Cortex of kidney (tissue), 1 donor: ENCODE results near the gene RPL35.
A peak's percentile ranks its signal among the peaks of the same experiment; 100 is the strongest.

ENCODE experiments used
- DNase-seq: peaks from one replicate; lab custom pipeline; 2025; lab: John Stamatoyannopoulos, UW

Gene RPL35

GRCh38 chr9:124861342-124862229 is at the start of gene RPL35, which contains the start of gene ARPC5L:
Gene RPL35, minus strand, starts transcription at chr9:124861957. Its CDS starts 45 bp downstream, at chr9:124861912.
Gene ARPC5L, plus strand, starts transcription at chr9:124862130. Its CDS starts 7,161 bp downstream, at chr9:124869291.
- peak; percentile 23 for DNase-seq

GRCh38 chr9:124908098-124908497 is 46.3 kb upstream of the RPL35 start:
- DNase-seq = no peak

DNA sequence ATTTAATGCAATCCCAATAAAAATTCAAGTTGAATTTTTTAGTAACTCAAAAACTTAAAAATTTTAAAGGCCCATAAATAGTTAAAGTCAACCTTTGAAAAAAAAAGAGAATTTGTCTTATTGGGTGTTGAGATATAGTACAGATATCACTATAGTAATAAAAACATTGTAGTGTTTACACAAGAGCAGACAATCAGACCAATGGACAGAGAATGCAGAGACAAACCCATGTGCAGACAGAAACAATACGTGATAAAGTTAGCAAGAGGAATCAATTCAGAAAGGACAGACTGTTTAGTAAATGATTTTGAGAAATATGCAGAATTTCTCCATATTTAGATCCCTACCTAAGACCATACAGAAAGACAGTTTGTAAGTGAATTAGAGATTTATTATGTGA is 45.2 kb upstream of the RPL35 start:
- DNase-seq = no peak

DNA sequence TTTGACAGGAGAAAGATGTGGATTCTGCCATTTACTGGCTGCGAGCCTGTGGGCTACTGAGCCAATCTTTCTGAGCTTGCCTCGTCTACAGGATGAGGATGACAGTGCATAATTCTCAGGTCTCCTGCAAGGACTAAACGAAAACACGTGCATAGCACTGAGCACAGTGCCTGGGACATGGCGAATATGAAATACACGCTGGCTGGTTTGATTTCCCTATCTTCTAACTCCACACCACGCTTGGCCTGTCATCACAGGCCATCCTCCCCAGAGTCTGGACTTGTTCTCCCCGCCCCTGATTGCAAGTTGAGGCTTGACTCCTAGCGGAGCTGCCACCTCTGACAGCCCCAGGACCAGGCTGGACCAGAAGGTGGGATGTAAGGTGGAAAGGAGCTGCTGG is 38.1 kb upstream of the RPL35 start:
- DNase-seq = no peak

GRCh38 chr9:124897570-124898460 is 36.1 kb upstream of the RPL35 start:
- no peak for DNase-seq

DNA sequence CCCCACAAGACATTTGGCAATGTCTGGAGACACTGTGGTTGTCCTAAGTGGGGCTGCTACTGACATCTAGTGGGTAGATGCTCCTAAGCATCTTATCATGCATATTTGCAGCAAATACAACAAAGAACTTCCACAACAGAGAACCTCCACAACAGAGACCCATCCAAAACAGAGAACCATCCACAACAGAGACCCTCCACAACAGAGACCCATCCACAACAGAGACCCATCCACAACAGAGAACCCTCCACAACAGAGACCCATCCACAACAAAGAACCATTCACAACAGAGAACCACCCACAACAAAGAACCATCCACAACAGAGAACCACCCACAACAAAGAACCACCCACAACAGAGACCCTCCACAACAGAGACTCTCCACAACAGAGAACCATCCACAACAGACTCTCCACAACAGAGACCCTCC is 33.0 kb upstream of the RPL35 start:
- no peak for DNase-seq

GRCh38 chr9:124894035-124894740 is 32.4 kb upstream of the RPL35 start:
- DNase-seq = no peak

GRCh38 chr9:124890179-124890578 is 28.4 kb upstream of the RPL35 start:
- no peak for DNase-seq

DNA sequence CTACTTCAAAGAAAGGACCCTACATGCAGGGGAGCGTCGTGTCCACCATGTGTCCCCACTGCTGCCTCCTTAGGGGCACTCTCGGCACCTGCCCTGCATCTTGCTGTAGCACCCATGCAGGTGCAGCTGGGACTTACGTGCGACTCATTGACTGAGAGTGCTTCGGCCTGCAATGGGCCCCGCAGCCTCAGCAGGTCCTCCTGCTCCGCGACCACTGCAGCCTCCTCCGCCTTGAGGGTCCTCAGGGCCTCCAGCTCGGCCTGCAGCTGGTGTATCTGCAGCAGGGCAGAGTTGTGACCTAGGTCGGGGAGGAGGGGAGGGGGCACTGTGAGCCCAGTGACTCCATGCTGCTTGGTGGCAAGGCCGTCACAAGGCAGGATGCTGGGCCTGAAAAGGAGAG is 27.2 kb upstream of the RPL35 start:
- no peak for DNase-seq

DNA sequence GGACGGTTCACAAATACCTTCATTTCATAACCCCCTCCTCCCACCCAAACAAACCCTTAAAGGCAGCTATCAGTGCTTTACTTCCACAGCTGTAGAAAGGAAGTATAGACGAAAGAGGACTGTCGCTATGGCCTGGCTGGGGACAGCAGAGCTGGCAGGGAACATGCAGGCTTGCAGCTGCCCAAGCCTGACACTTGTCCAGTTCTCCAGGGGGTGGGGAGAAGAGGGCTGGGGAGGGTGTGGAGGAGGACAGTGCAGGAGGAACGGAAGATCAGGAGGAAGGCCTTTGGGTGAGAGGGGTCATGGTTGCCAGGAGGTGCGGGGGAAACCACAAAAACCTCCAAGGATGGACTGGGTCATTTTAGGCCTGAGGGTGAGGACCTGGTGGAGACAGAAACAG is 26.1 kb upstream of the RPL35 start:
- DNase-seq = no peak

- no peak for DNase-seq
Measured at GRCh38 chr9:124886866-124887492, 25.2 kb upstream of the RPL35 start.

DNA sequence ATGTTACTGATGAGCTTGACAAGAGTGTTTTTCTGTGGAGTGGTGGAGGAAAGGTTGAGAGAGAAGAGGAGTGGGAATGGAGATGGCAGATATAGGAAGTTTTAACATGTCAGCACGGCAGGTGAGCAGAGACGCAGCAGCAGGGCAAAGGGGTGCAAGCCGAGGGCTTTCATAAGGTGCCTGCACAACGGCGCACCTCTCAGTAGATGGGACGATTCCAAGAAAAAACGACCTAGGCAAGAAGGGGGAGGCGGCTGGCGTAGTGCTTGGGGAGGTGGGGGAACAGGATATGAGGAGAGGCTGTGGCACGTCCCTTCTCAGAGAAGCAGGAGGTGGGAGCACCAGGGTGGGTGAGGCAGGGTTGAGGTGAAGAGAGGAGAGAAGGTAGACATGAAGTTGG is 24.7 kb upstream of the RPL35 start:
- no peak for DNase-seq

DNA sequence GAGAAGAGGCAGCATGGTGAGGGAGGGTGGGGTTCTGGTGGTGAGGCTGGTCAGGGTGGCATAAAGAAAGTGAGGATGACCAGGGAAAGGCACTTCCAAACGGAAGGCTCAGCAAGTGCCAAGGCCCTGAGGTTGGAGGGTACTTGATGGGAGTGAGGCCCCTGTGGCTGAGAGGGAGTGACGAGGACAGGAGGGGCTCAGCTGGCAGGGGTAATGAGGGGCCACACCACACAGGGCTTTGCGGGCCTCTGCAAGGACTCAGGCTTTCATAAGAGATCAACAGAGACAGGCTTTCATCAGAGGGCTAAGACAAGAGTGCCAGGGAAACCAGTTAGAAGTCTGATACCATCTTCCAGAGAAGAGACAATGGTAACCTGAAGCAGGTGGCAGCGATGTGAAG is 23.8 kb upstream of the RPL35 start:
- DNase-seq = no peak

- no peak for DNase-seq
Measured at GRCh38 chr9:124884376-124884775, 22.6 kb upstream of the RPL35 start.

DNA sequence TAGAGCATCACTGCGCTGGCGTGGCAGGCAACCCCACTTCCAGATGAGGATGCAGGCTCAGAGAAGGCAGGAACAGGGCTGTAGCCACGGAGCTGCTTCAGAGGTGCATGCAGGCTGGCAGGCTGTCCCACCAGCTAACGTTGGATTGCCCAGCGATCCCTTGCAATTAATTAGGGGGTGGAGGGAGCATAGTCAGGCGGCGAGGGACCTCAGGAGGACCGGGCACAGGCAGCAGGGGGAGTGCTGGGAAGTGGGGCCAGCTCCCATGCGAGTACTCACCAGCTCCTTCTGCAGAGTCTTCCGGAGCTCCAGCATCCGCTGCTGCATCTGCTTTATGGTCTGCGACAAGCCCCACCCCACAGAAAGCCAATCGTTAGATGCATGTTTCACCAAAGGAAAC is 20.5 kb upstream of the RPL35 start:
- DNase-seq = no peak

GRCh38 chr9:124881138-124881743 is 19.5 kb upstream of the RPL35 start:
- DNase-seq = no peak

GRCh38 chr9:124880501-124880900 is 18.7 kb upstream of the RPL35 start:
- no peak for DNase-seq

GRCh38 chr9:124879226-124879625 is 17.5 kb upstream of the RPL35 start:
- no peak for DNase-seq

DNA sequence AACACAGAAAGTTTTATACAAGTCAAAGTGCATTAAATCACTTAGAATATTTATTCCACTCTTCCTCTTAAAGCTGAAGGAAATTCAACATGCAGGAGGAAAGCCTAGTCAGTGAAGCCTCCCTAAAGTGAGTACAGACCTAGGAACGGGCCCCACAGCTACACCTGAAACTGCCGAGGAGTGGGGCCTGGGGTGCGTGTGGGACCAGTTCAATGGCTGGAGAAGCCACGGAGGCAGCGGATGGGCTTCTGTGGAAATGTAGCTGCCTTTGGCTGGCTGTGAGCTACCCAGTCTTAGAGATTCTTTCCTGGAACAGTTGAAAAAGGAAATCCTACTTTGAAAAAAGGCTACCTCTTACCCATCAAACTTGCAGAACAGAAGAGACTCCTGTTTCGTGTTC is 16.8 kb upstream of the RPL35 start:
- no peak for DNase-seq

GRCh38 chr9:124878021-124878420 is 16.3 kb upstream of the RPL35 start:
- no peak for DNase-seq
